ENCODE results near the gene YAP1.

DNA sequence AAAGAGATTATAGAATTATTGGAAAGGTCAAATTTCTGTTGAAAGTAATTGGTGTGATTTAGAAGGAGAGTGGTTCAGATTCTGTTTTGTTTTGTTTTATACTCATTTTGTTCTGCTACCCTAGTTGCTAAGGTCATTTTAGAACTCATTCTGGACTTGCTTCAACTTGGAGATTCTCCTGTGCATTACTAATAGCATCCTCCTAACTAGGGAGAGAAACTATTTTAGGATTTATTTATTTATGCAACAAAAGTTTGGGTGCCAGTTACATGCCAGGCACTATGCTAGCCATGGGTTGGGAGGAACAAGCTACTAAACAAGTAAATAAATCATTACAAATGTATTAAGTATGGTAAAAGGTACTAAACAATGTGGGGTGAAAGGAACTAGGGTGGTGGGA, 84.0 kb downstream of the YAP1 start:
- TF ChIP-seq, protein P1, sequence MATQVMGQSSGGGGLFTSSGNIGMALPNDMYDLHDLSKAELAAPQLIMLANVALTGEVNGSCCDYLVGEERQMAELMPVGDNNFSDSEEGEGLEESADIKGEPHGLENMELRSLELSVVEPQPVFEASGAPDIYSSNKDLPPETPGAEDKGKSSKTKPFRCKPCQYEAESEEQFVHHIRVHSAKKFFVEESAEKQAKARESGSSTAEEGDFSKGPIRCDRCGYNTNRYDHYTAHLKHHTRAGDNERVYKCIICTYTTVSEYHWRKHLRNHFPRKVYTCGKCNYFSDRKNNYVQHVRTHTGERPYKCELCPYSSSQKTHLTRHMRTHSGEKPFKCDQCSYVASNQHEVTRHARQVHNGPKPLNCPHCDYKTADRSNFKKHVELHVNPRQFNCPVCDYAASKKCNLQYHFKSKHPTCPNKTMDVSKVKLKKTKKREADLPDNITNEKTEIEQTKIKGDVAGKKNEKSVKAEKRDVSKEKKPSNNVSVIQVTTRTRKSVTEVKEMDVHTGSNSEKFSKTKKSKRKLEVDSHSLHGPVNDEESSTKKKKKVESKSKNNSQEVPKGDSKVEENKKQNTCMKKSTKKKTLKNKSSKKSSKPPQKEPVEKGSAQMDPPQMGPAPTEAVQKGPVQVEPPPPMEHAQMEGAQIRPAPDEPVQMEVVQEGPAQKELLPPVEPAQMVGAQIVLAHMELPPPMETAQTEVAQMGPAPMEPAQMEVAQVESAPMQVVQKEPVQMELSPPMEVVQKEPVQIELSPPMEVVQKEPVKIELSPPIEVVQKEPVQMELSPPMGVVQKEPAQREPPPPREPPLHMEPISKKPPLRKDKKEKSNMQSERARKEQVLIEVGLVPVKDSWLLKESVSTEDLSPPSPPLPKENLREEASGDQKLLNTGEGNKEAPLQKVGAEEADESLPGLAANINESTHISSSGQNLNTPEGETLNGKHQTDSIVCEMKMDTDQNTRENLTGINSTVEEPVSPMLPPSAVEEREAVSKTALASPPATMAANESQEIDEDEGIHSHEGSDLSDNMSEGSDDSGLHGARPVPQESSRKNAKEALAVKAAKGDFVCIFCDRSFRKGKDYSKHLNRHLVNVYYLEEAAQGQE (IDR thresholded peaks at IDR 0.05; ENCODE audit: insufficient read depth in 1 of 2, low read depth in 2 of 2, low read length in 2 of 2), result no peak
- TF ChIP-seq POLR2AphosphoS5 (IDR thresholded peaks at IDR 0.05; ENCODE audit: low read depth, low read length) (no peak), SIN3A (IDR thresholded peaks at IDR 0.05; ENCODE audit: borderline replicate concordance, insufficient read depth, low read length) (no peak), TAF1 (IDR thresholded peaks at IDR 0.05; ENCODE audit: borderline replicate concordance, insufficient read depth, low read length) (no peak), FOXP2 (optimal IDR thresholded peaks at IDR 0.05; ENCODE audit: borderline replicate concordance, extremely low read depth, extremely low read length, insufficient read depth) (no peak)
